CD4-positive, alpha-beta T cell (primary cell): ENCODE measurements around the gene DNAH3. TPM values are rescaled to one million over a fixed set of nuclear protein-coding genes. Genes with fewer than 3 reads are reported as not detected.

Experiments used
- ATAC-seq: fragments of 200-7000 bp; cut with Tn5 transposase; one replicate; pipeline ENCODE4 v1.10.0; 2022; ENCODE audit warnings: mild to moderate bottlenecking; ENCODE audit not compliant: poor library complexity
- CTCF ChIA-PET: fragments of 350-600 bp; sonication (Branson Sonifier 250); formaldehyde crosslinking; loops from one replicate; lab custom pipeline; 2021; ENCODE audit warnings: antibody characterized with exemption, inconsistent platforms; lab: Charles Lee
- POLR2A ChIA-PET: fragments of 350-600 bp; sonication (Branson Sonifier 250); formaldehyde crosslinking; loops from one replicate; lab custom pipeline; 2021; ENCODE audit warnings: antibody characterized with exemption, inconsistent platforms; lab: Charles Lee
- DNase-seq, 14 experiments: peaks; one replicate each; pipeline ENCODE4 v3.0.0-alpha.2; 2013 to 2020; ENCODE audit warnings: mixed read lengths in 2 of 14
- H3K27ac ChIP-seq, 2 donors: one replicate each; pipeline versions ENCODE4 v1.5.1 to v1.7.0; 2013; ENCODE audit warnings: low read length in 2 of 2, low read depth in 1 of 2, mild to moderate bottlenecking in 1 of 2
- H3K27me3 ChIP-seq, 2 experiments: 1 replicate in 1 of 2; 2 replicates in 1 of 2; pipeline versions ENCODE4 v1.6.1 to v1.7.0; 2013; ENCODE audit warnings: low read length in 2 of 2, control low read depth in 1 of 2, mild to moderate bottlenecking in 1 of 2, moderate library complexity in 1 of 2; ENCODE audit not compliant: insufficient read depth in 2 of 2, control insufficient read depth in 1 of 2
- H3K36me3 ChIP-seq: one replicate; pipeline ENCODE4 v1.6.1; 2013; ENCODE audit warnings: low read length, control low read depth; ENCODE audit not compliant: insufficient read depth
- H3K4me1 ChIP-seq: one replicate; pipeline ENCODE4 v1.6.1; 2013; ENCODE audit warnings: low read length, control low read depth; ENCODE audit not compliant: insufficient read depth
- H3K4me3 ChIP-seq: one replicate; pipeline ENCODE4 v1.5.1; 2013; ENCODE audit warnings: mild to moderate bottlenecking, low read length, moderate library complexity
- H3K9me3 ChIP-seq, 2 experiments: 1 replicate in 1 of 2; 2 replicates in 1 of 2; pipeline versions ENCODE4 v1.6.1 to v1.7.0; 2013; ENCODE audit warnings: low read length in 2 of 2, mild to moderate bottlenecking in 2 of 2, control low read depth in 1 of 2, moderate library complexity in 1 of 2; ENCODE audit not compliant: control insufficient read depth in 1 of 2, insufficient read depth in 1 of 2
- H3K27ac Mint-ChIP-seq: one replicate; pipeline ENCODE4 v1.8.0; 2020; ENCODE audit warnings: mixed read lengths
- H3K27me3 Mint-ChIP-seq: one replicate; pipeline ENCODE4 v1.8.0; 2021; ENCODE audit warnings: mixed read lengths
- H3K36me3 Mint-ChIP-seq: one replicate; pipeline ENCODE4 v1.8.0; 2021; ENCODE audit warnings: low read depth, mixed read lengths
- H3K4me1 Mint-ChIP-seq: one replicate; pipeline ENCODE4 v1.8.0; 2021; ENCODE audit warnings: low read depth, mixed read lengths
- H3K4me3 Mint-ChIP-seq: one replicate; pipeline ENCODE4 v1.8.0; 2020; ENCODE audit warnings: mild to moderate bottlenecking, mixed read lengths
- H3K9me3 Mint-ChIP-seq: one replicate; pipeline ENCODE4 v1.8.0; 2020; ENCODE audit warnings: mixed read lengths
- intact Hi-C, 2 experiments: fragments of 100-400 bp; cut with DNase I in 1 of 2; cut with micrococcal nuclease in 1 of 2; formaldehyde crosslinking; loops; one replicate each; pipeline versions ENCODE4 v1.15.1 to v1.9.0; 2023 to 2025; cut with DNase I, micrococcal nuclease
- total RNA-seq, 174 experiments: library from RNA in 2 of 174; stranded (reverse) in 2 of 174; gene quantifications; one replicate each; pipeline ENCODE4 v1.2.3 and lab custom pipeline; 2021 to 2026
- TF ChIP-seq, protein P1 (sequence below): fragments of 200-600 bp; IDR thresholded peaks from one replicate; pipeline ENCODE4 v1.8.0; 2022; ENCODE audit warnings: antibody characterized with exemption, mild to moderate bottlenecking

Gene DNAH3
- total RNA-seq, 2 experiments from 2014 or later, result not detected

GRCh38 chr16:20916289-20916688 is 234.4 kb downstream of the DNAH3 start:
- Histone ChIP-seq H3K27ac (no peak overlapping the region), H3K27me3 (no peaks in the 10 kb centered on the region), H3K4me3 (no peak overlapping the region), H3K9me3 (no peaks in the 10 kb centered on the region), H3K36me3 (peaks cover 15% of the 10 kb centered on the region), H3K4me1 (no peaks in the 10 kb centered on the region)
- Mint-ChIP-seq H3K27ac (no peak overlapping the region), H3K36me3 (peaks cover 41% of the 10 kb centered on the region), H3K4me1 (no peaks in the 10 kb centered on the region), H3K9me3 (no peaks in the 10 kb centered on the region), H3K27me3 (no peaks in the 10 kb centered on the region), H3K4me3 (no peak overlapping the region)
- TF ChIP-seq, protein P1, sequence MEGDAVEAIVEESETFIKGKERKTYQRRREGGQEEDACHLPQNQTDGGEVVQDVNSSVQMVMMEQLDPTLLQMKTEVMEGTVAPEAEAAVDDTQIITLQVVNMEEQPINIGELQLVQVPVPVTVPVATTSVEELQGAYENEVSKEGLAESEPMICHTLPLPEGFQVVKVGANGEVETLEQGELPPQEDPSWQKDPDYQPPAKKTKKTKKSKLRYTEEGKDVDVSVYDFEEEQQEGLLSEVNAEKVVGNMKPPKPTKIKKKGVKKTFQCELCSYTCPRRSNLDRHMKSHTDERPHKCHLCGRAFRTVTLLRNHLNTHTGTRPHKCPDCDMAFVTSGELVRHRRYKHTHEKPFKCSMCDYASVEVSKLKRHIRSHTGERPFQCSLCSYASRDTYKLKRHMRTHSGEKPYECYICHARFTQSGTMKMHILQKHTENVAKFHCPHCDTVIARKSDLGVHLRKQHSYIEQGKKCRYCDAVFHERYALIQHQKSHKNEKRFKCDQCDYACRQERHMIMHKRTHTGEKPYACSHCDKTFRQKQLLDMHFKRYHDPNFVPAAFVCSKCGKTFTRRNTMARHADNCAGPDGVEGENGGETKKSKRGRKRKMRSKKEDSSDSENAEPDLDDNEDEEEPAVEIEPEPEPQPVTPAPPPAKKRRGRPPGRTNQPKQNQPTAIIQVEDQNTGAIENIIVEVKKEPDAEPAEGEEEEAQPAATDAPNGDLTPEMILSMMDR, result no peak
- intact Hi-C loops, result no loop called here
- DNase-seq (no peak), ATAC-seq (no peak)
- CTCF ChIA-PET, result no interaction called here
- POLR2A ChIA-PET, result no interaction called here

- Mint-ChIP-seq H3K27ac (no peak overlapping the region), H3K4me1 (peaks cover 10% of the 10 kb centered on the region), H3K36me3 (peaks cover 7% of the 10 kb centered on the region), H3K9me3 (no peaks in the 10 kb centered on the region), H3K27me3 (no peaks in the 10 kb centered on the region), H3K4me3 (no peak overlapping the region)
- intact Hi-C loops, result no loop called here
- no peaks in the 10 kb centered on the region for H3K27me3 ChIP-seq
- POLR2A ChIA-PET, result no interaction called here
- H3K36me3 ChIP-seq, result peaks cover 3% of the 10 kb centered on the region
- no peak overlapping the region for H3K4me3 ChIP-seq
- H3K9me3 ChIP-seq, result no peaks in the 10 kb centered on the region
- ATAC-seq (no peak), DNase-seq (peak in 2 of 14 experiments; percentile 35 to 51)
- TF ChIP-seq, protein P1, result no peak
- H3K4me1 ChIP-seq, result no peaks in the 10 kb centered on the region
- H3K27ac ChIP-seq, result no peak overlapping the region
- CTCF ChIA-PET, result no interaction called here
Measured at GRCh38 chr16:20911361-20911760, 239.3 kb downstream of the DNAH3 start.

- Mint-ChIP-seq H3K4me1 (peaks cover 13% of the 10 kb centered on the region), H3K27me3 (no peaks in the 10 kb centered on the region), H3K36me3 (peaks cover 4% of the 10 kb centered on the region), H3K4me3 (no peak overlapping the region), H3K9me3 (no peaks in the 10 kb centered on the region), H3K27ac (no peak overlapping the region)
- CTCF ChIA-PET, result no interaction called here
- H3K9me3 ChIP-seq, result no peaks in the 10 kb centered on the region
- intact Hi-C loops, result no loop called here
- no peaks in the 10 kb centered on the region for H3K4me1 ChIP-seq
- POLR2A ChIA-PET, result no interaction called here
- H3K4me3 ChIP-seq, result no peak overlapping the region
- DNase-seq (peak in 3 of 14 experiments; percentile 11 to 56 (median 41)), ATAC-seq (no peak)
- TF ChIP-seq, protein P1, result no peak
- H3K27me3 ChIP-seq, result no peaks in the 10 kb centered on the region
- no peak overlapping the region for H3K27ac ChIP-seq
- no peaks in the 10 kb centered on the region for H3K36me3 ChIP-seq
Measured at GRCh38 chr16:20910781-20911321, 239.8 kb downstream of the DNAH3 start.
